ENCODE measurements around the gene RAPGEF4. TPM values are rescaled to one million over a fixed set of nuclear protein-coding genes. Genes with fewer than 3 reads are reported as not detected.

Gene RAPGEF4
- total and polyA plus RNA-seq, 2 of the 4 experiments (the other 2 are of a cell fraction), result 1.7 to 3.2 TPM

DNA sequence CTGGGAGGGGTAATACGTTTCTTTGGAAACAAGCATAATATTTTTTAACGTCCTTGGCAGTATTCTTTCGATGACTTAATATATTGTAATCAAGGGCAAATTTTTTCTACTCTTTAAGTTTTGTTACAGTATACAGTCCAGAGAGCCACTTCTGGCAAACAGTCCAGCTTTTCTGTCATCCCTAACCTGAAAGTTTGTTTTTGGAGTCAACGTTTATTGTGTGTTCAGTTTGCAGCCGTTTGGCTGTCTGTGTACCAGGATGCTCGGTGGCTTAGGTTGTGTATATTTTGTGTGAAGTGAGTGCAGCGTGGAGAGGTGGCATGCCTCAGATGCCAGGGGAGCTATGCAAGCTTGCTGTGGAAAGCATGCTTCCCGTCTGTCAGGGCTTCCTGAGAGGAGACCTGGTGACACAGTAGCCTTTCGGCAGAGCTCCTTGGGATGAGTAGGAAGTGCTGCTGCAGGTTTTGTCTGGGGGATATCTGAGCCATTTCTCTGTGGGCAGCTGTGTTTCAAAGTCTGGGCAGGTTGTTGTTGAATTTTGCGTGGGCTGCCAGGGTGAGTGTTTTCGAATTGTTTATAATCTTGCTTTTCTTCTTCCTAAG lies 354.7 kb downstream of the RAPGEF4 start (continued):
- TF ChIP-seq, protein P1, sequence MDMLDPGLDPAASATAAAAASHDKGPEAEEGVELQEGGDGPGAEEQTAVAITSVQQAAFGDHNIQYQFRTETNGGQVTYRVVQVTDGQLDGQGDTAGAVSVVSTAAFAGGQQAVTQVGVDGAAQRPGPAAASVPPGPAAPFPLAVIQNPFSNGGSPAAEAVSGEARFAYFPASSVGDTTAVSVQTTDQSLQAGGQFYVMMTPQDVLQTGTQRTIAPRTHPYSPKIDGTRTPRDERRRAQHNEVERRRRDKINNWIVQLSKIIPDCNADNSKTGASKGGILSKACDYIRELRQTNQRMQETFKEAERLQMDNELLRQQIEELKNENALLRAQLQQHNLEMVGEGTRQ (IDR thresholded peaks at IDR 0.05; ENCODE audit: low read depth, low read length), result no peak

DNA sequence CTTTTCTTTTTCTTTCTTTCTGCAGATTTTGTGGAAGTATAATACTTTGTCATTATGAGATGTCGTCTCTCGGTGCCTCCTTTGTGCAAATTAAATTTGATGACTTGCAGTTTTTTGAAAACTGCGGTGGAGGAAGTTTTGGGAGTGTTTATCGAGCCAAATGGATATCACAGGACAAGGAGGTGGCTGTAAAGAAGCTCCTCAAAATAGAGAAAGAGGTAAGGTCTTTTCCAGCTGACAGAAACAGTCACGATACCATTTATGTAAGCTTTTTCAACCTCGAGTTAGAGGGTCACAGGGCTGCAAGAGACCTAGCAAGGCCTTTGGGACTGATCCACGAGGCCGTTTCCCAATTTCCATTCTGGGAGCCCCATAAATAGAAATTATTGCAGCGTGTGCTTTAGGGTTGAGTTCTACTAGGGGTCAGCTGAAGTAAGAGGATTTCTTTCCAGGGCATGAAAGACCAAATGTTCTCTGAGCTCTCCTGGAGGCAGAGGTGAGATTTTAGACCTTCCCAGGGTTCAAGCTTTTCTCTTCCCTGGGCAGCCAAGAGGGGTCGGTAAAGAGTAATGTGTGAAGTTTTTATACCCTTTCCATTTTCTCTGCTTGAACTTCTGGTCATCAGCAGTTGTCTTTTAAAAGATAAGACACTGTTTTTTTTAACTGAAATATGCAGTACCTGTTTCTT lies 355.5 kb downstream of the RAPGEF4 start:
- H3K14ac ChIP-seq (replicated peaks; ENCODE audit: low read depth, low read length), result peak overlapping the region; percentile 65; the same call in 1 of the 2 replicates
- TSS peak; percentile 26 for BruUV-seq (replicated peaks)
- no peaks in the 10 kb centered on the region; the same call in 1 of the 2 replicates for H3K9me1 ChIP-seq (ENCODE audit: insufficient read depth, low read length)
- H2AFZ ChIP-seq (replicated peaks; ENCODE audit: low read length, poor library complexity), result no peak overlapping the region
- intact Hi-C loops (cut with micrococcal nuclease), result no loop called here
- H4K20me1 ChIP-seq (ENCODE audit: insufficient read depth, low read length), result no peaks in the 10 kb centered on the region
- no peak overlapping the region for H3K9ac ChIP-seq (ENCODE audit: low read depth, low read length)
- peak overlapping the region; percentile 18 for H2BK5ac ChIP-seq (ENCODE audit: low read depth, low read length, poor library complexity, severe bottlenecking)
- no peak overlapping the region for H3K56ac ChIP-seq (ENCODE audit: extremely low read depth, insufficient read depth, low read length)
- H3K9me3 ChIP-seq (ENCODE audit: control insufficient read depth, insufficient read depth, low read length), result no peaks in the 10 kb centered on the region
- H3K4me1 ChIP-seq (ENCODE audit: control insufficient read depth, insufficient read depth, low read length), result peaks cover 25% of the 10 kb centered on the region
- H4K5ac ChIP-seq (ENCODE audit: low read depth, low read length), result peak overlapping the region; percentile 25; the same call in 1 of the 2 replicates
- peak overlapping the region; percentile 69; the same call in 1 of the 2 replicates for H3K27ac ChIP-seq (ENCODE audit: insufficient read depth, low read length)
- DNase-seq (no peak), ATAC-seq (ENCODE audit: low read depth) (no peak)
- H3K36me3 ChIP-seq (ENCODE audit: control insufficient read depth, insufficient read depth, low read length), result peaks cover 8% of the 10 kb centered on the region
- no peak overlapping the region for H3K4me3 ChIP-seq (ENCODE audit: insufficient read depth, low read depth, low read length)
- TF ChIP-seq NFE2L2 (IDR thresholded peaks at IDR 0.05; ENCODE audit: low read depth, low read length) (peak; percentile 65), MAFK (IDR thresholded peaks at IDR 0.05; ENCODE audit: low read depth, low read length) (peak; percentile 91), RCOR1 (IDR thresholded peaks at IDR 0.05; ENCODE audit: insufficient replicate concordance, low read length) (no peak), BHLHE40 (IDR thresholded peaks at IDR 0.05; ENCODE audit: low read depth, low read length) (no peak), SMC3 (IDR thresholded peaks at IDR 0.05; ENCODE audit: low read depth, low read length) (no peak)
- TF ChIP-seq, protein P2, sequence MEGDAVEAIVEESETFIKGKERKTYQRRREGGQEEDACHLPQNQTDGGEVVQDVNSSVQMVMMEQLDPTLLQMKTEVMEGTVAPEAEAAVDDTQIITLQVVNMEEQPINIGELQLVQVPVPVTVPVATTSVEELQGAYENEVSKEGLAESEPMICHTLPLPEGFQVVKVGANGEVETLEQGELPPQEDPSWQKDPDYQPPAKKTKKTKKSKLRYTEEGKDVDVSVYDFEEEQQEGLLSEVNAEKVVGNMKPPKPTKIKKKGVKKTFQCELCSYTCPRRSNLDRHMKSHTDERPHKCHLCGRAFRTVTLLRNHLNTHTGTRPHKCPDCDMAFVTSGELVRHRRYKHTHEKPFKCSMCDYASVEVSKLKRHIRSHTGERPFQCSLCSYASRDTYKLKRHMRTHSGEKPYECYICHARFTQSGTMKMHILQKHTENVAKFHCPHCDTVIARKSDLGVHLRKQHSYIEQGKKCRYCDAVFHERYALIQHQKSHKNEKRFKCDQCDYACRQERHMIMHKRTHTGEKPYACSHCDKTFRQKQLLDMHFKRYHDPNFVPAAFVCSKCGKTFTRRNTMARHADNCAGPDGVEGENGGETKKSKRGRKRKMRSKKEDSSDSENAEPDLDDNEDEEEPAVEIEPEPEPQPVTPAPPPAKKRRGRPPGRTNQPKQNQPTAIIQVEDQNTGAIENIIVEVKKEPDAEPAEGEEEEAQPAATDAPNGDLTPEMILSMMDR (conservative IDR thresholded peaks at IDR 0.05; ENCODE audit: low read depth, low read length), result peak; percentile 34
- H2BK15ac ChIP-seq (ENCODE audit: low read depth, low read length), result no peak overlapping the region; the same call in 2 of the 3 replicates
- H2AK5ac ChIP-seq (ENCODE audit: low read depth, low read length), result peak overlapping the region; percentile 14; the same call in 1 of the 2 replicates
- peak overlapping the region; percentile 31; the same call in 1 of the 2 replicates for H4K91ac ChIP-seq (ENCODE audit: insufficient read depth, low read depth, low read length)
- no peak overlapping the region for H3K4me2 ChIP-seq (ENCODE audit: low read depth, low read length)
- CTCF ChIA-PET, result interaction anchor here (0.6 to 2.1 kb wide), 10 partner anchors 10 to 119 kb away, joined by 3 to 9 read pairs (median 3); no protein-coding TSS in a partner anchor
- POLR2A ChIA-PET (ENCODE audit: unreplicated experiment), result interaction anchor here (0.6 to 0.7 kb wide), 2 partner anchors 33 to 62 kb away, joined by 3 to 4 read pairs; no protein-coding TSS in a partner anchor
- peak overlapping the region; percentile 71 for H3K23ac ChIP-seq (ENCODE audit: low read depth, low read length)
- H3K79me1 ChIP-seq (ENCODE audit: low read depth in 1 of 2, low read length in 2 of 2), result peaks cover 17 to 54% of the 10 kb centered on the region in 2 experiments
- peak overlapping the region; percentile 30; the same call in 1 of the 2 replicates for H2BK20ac ChIP-seq (ENCODE audit: low read depth, low read length)
- peak overlapping the region in 1 of 2 experiments; percentile 27; a peak in 1 of 4 replicates for H4K8ac ChIP-seq (ENCODE audit: low read depth in 2 of 2, low read length in 2 of 2)
- peak overlapping the region; percentile 58 for H2BK120ac ChIP-seq (ENCODE audit: low read depth, low read length)
- H2AK9ac ChIP-seq (replicated peaks; ENCODE audit: low read depth, low read length, poor library complexity), result no peak overlapping the region
- H3K18ac ChIP-seq (ENCODE audit: low read depth, low read length), result peak overlapping the region; percentile 77
- H3K4ac ChIP-seq (ENCODE audit: low read depth, low read length), result peak overlapping the region; percentile 52
- no peaks in the 10 kb centered on the region for H3K27me3 ChIP-seq (ENCODE audit: control insufficient read depth, insufficient read depth, low read length)
- dilution Hi-C loops (cut with HindIII; ENCODE audit: low sequenced_read_pairs, unreplicated experiment), result no loop called here
- WGBS, 2 experiments (ENCODE audit: extremely low coverage in 2 of 2, insufficient read length in 1 of 2), result 83% methylated on average over 5 of the region's 10 CpGs; no CpG with 5 or more reads in 1 of the 2 experiments
- in situ Hi-C loops (cut with MboI; ENCODE audit: low sequenced_read_pairs), result no loop called here

Data from IMR-90 (cell line).